ENCODE data around the gene UBR1. TPM values are rescaled to one million over a fixed set of nuclear protein-coding genes. Genes with fewer than 3 reads are reported as not detected.
"Not testable (repeated sequence)": the region's sequence is repeated elsewhere in the genome, so short reads cannot be mapped to it uniquely, and the experiment has no call there.

Gene UBR1
- total RNA-seq, 1 experiment from 2014 or later: 18.6 TPM

DNA sequence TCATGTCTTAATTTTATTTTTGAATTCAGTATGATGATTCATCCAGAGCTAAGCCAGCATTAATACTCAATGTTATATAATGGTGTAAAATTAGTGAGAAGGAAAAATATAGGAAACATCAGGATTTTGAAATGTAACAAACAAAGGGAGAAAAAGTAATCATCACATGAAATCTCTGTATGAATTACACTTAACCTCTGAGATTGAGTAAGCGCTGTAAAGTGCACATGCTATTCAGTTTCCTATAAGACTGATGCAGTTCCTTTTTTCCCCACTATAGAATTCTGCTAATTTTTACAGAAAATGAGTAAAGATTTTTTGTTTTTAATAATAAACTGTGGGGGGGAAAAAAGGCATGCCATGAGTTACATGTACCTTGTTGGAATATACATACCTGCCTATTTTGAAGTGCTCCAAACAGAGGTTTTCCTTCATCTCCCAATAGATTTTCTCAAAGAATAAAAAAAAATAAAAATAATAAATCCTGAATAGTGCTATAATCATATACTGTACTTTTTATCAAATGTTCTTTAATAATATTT lies 121.3 kb downstream of the UBR1 start:
- TF ChIP-seq, protein P1, sequence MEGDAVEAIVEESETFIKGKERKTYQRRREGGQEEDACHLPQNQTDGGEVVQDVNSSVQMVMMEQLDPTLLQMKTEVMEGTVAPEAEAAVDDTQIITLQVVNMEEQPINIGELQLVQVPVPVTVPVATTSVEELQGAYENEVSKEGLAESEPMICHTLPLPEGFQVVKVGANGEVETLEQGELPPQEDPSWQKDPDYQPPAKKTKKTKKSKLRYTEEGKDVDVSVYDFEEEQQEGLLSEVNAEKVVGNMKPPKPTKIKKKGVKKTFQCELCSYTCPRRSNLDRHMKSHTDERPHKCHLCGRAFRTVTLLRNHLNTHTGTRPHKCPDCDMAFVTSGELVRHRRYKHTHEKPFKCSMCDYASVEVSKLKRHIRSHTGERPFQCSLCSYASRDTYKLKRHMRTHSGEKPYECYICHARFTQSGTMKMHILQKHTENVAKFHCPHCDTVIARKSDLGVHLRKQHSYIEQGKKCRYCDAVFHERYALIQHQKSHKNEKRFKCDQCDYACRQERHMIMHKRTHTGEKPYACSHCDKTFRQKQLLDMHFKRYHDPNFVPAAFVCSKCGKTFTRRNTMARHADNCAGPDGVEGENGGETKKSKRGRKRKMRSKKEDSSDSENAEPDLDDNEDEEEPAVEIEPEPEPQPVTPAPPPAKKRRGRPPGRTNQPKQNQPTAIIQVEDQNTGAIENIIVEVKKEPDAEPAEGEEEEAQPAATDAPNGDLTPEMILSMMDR (IDR thresholded peaks at IDR 0.05; ENCODE audit: unreplicated experiment): no peak
- BruUV-seq (replicated peaks): no TSS peak
- CTCF ChIA-PET: no interaction called here
- H3K9me3 Mint-ChIP-seq (ENCODE audit: low read depth, unreplicated experiment): no peaks in the 10 kb centered on the region
- intact Hi-C loops (cut with micrococcal nuclease; ENCODE audit: unreplicated experiment): no loop called here
- no peaks in the 10 kb centered on the region for H3K4me1 Mint-ChIP-seq (ENCODE audit: low read depth, unreplicated experiment)
- no peak overlapping the region for H3K4me3 Mint-ChIP-seq (ENCODE audit: low read depth, unreplicated experiment)
- no peaks in the 10 kb centered on the region for H3K27me3 Mint-ChIP-seq (ENCODE audit: unreplicated experiment)
- no peak overlapping the region for H3K27ac Mint-ChIP-seq (ENCODE audit: unreplicated experiment)
- no peak for DNase-seq
- H3K36me3 Mint-ChIP-seq (ENCODE audit: insufficient read depth, unreplicated experiment): no peaks in the 10 kb centered on the region

DNA sequence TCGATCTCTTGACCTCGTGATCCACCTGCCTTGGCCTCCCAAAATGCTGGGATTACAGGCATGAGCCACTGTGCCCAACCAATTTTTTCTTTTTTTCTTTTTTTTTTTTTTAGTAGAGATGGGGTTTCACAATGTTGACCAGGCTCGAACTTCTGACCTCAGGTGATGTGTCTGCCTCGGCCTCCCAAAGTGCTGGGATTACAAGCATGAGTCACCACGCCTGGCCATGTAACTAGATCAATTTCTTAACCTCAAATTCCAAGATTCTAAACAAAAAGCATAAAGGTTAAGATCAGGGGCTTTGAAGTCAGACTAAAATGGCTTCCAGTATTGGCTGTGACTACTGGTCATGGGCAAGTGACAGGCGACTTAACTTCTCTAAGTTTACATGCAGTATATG lies 126.7 kb downstream of the UBR1 start:
- H3K27ac Mint-ChIP-seq (ENCODE audit: unreplicated experiment); H3K9me3 Mint-ChIP-seq (ENCODE audit: low read depth, unreplicated experiment); DNase-seq; intact Hi-C loops (cut with micrococcal nuclease; ENCODE audit: unreplicated experiment); H3K4me1 Mint-ChIP-seq (ENCODE audit: low read depth, unreplicated experiment); H3K4me3 Mint-ChIP-seq (ENCODE audit: low read depth, unreplicated experiment); BruUV-seq (replicated peaks); H3K27me3 Mint-ChIP-seq (ENCODE audit: unreplicated experiment); CTCF ChIA-PET: not testable (repeated sequence)
- peaks cover 13% of the 10 kb centered on the region for H3K36me3 Mint-ChIP-seq (ENCODE audit: insufficient read depth, unreplicated experiment)

DNA sequence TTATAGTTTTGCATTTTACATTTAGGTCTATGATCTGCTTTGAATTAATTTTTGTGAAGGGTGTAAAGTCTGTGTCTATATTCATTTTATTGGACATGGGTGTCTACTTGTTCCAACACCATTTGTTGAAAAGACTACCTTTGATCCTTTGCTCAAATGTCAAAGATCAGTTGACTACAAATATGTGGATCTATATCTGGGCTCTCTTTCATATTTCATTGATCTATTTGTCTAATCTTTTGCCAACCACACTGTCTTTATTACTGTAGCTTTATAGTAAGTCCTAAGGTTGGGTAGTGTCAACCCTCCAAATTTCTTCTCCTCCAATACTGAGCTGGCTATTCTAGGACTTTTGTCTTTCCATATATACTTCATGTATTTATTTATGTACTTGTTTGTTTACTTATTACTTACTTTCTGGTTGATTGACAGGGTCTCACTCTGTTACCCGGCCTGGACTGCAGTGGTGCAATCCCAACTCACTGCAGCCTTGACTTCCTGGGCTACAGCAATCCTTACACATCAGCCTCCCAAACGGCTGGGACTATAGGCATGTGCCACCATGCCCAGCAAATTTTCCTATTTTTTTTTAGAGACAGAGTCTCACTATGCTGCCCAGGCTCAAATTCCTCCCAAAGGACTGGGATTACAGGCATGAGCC lies 131.5 kb downstream of the UBR1 start:
- intact Hi-C loops (cut with micrococcal nuclease; ENCODE audit: unreplicated experiment): no loop called here
- CTCF ChIA-PET: no interaction called here
- no peak for DNase-seq
- TF ChIP-seq, protein P1 (IDR thresholded peaks at IDR 0.05; ENCODE audit: unreplicated experiment): no peak
- Mint-ChIP-seq H3K9me3 (ENCODE audit: low read depth, unreplicated experiment) (no peaks in the 10 kb centered on the region), H3K36me3 (ENCODE audit: insufficient read depth, unreplicated experiment) (peaks cover 14% of the 10 kb centered on the region), H3K27me3 (ENCODE audit: unreplicated experiment) (no peaks in the 10 kb centered on the region), H3K4me1 (ENCODE audit: low read depth, unreplicated experiment) (no peaks in the 10 kb centered on the region), H3K4me3 (ENCODE audit: low read depth, unreplicated experiment) (no peak overlapping the region), H3K27ac (ENCODE audit: unreplicated experiment) (no peak overlapping the region)
- BruUV-seq (replicated peaks): no TSS peak

DNA sequence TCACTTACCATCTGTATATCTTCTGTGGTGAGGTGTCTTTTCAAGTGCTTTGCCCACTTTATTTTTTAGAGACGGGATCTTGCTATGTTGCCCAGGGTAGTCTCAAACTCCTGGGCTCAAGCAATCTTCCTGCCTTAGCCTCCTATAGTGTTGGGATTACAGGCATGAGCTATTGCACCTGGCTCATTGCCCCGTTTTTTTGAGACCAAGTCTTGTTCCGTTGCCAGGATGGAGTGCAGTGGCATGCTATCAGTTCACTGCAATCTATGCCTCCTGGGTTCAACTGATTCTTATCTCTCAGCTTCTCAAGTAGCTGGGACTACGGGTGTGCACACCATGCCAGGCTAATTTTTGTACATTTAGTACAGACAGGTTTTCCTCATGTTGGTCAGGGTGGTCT lies 132.7 kb downstream of the UBR1 start:
- BruUV-seq (replicated peaks): no TSS peak
- intact Hi-C loops (cut with micrococcal nuclease; ENCODE audit: unreplicated experiment): no loop called here
- Mint-ChIP-seq H3K4me1 (ENCODE audit: low read depth, unreplicated experiment) (no peaks in the 10 kb centered on the region), H3K9me3 (ENCODE audit: low read depth, unreplicated experiment) (no peaks in the 10 kb centered on the region), H3K4me3 (ENCODE audit: low read depth, unreplicated experiment) (no peak overlapping the region), H3K27ac (ENCODE audit: unreplicated experiment) (no peak overlapping the region), H3K36me3 (ENCODE audit: insufficient read depth, unreplicated experiment) (peaks cover 7% of the 10 kb centered on the region), H3K27me3 (ENCODE audit: unreplicated experiment) (no peaks in the 10 kb centered on the region)
- TF ChIP-seq, protein P1 (IDR thresholded peaks at IDR 0.05; ENCODE audit: unreplicated experiment): no peak
- CTCF ChIA-PET: no interaction called here
- no peak for DNase-seq

DNA sequence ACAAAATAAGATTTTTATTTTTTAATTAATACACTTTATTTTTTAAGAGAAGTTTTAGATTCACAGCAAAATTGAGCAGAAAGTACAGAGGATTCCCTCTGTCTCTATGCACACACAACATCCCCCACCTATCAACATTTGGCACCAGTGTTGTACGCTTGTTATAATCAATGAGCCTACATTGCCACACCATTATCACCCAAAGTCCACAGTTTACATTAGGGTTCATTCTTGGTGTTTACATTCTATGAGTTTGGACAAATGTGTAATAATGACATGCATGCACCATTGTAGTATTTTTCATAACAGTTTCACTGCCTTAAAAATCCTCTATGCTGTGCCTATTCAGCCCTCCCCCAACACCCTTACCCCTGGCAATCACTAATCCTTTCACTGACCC lies 134.0 kb downstream of the UBR1 start:
- CTCF ChIA-PET: no interaction called here
- Mint-ChIP-seq H3K27me3 (ENCODE audit: unreplicated experiment) (no peaks in the 10 kb centered on the region), H3K36me3 (ENCODE audit: insufficient read depth, unreplicated experiment) (peaks cover 7% of the 10 kb centered on the region), H3K4me1 (ENCODE audit: low read depth, unreplicated experiment) (no peaks in the 10 kb centered on the region), H3K4me3 (ENCODE audit: low read depth, unreplicated experiment) (no peak overlapping the region), H3K9me3 (ENCODE audit: low read depth, unreplicated experiment) (no peaks in the 10 kb centered on the region), H3K27ac (ENCODE audit: unreplicated experiment) (no peak overlapping the region)
- BruUV-seq (replicated peaks): no TSS peak
- intact Hi-C loops (cut with micrococcal nuclease; ENCODE audit: unreplicated experiment): no loop called here
- TF ChIP-seq, protein P1 (IDR thresholded peaks at IDR 0.05; ENCODE audit: unreplicated experiment): no peak
- no peak for DNase-seq
